Spleen (tissue), 7 donors: Measurements from ENCODE around the gene GLOD5.

Source experiments
- CTCF ChIP-seq, 11 experiments: fragments of 200-600 bp in 7 of 11; fragments of 450-650 bp in 4 of 11; sonication (generic) in 4 of 11; IDR thresholded peaks in 8 of 11; conservative IDR thresholded peaks in 3 of 11; 1 replicate in 7 of 11; 2 replicates in 4 of 11; pipeline versions ENCODE4 v1.4.0 to v1.8.0; 2016 to 2021; ENCODE audit warnings: antibody characterized with exemption in 11 of 11, inconsistent platforms in 4 of 11, mild to moderate bottlenecking in 1 of 11
- POLR2A ChIP-seq, 3 donors: fragments of 450-650 bp; IDR thresholded peaks; one replicate each; pipeline ENCODE4 v1.5.1; 2017; ENCODE audit warnings: antibody characterized with exemption in 3 of 3, mild to moderate bottlenecking in 1 of 3
- donor health status: DM: no; HTN: no; CAD: no; lungs with moderate emphysema.
- donor health status: DM: no; HTN: no; CAD: no.
- donor health status: DM: no; HTN: no; CAD: no.

GRCh38 chrX:48786341-48786800 is 24.8 kb downstream of the GLOD5 start, which contains the start of gene GATA1:
- TF ChIP-seq CTCF (IDR thresholded peaks at IDR 0.05 in 8 of 11, conservative IDR thresholded peaks at IDR 0.05 in 3 of 11), result no peak
- TF ChIP-seq POLR2A (IDR thresholded peaks at IDR 0.05), result no peak
